IPS-NIHi11 (cell line): Measurements from ENCODE around the gene PRDM16.

Experiments used
- DNase-seq: peaks from one replicate; pipeline ENCODE4 v3.0.0; 2012; ENCODE audit warnings: mixed read lengths, low spot score

The PRDM16 gene

GRCh38 chr1:3356827-3357460 is 287.9 kb downstream of the PRDM16 start:
- DNase-seq, result peak; percentile 59

DNA sequence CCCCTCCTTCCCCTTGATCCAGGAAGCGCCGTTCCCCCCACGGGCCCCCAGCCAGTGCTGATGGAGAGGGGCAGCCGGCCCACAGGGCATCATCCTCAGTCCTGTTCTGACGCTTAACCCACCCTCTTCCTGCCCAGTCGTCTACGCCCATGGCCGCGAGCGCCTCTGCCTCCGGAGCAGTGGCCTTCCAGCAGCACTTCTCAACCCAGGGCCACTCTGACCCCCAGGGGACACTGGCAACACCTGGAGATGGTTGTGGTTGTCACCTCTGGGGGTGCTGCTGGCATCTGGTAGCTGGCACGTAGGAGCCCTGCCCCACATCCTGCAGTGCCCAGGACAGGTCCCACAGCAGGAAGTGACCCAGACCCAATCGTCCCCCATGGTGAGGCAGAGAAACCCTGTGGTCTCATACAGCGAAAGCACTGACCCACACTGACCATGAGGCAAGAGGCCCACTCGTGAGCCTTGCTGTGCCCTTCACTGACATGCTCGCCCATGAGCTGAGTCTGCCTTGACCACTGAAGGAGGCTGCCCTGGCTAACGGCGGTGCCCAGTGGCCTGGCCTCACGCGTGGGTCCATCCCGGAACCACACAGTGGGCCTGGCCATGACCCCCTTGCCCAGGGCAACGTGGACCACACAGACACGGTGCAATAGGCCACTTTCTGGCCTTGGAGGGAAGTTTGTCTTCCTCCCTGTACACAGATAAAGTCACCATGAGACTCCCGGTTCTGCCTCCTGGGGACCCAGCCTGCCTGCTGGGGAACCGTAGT is 288.7 kb downstream of the PRDM16 start:
- no peak for DNase-seq

DNA sequence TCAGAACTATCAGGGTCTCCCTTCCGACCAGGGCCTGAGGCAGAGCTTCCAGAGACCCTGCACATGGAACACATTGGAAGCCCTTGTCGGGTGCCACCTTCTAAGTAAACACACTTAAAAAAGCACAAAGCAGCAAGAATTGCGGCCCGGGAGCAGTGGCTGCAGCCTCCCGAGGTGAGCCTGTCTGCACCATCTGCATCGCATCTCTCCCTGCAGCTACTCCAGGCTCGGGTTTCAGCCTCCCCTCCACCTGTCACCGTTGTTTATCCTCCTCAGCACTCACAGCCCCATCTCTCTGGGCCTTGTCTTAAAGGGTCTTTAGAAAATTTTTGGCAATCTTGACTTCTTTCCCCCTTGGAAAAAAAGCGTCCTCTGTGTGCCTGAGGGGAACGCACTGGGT is 290.3 kb downstream of the PRDM16 start:
- no peak for DNase-seq

GRCh38 chr1:3359756-3360440 is 290.9 kb downstream of the PRDM16 start:
- DNase-seq, result no peak

- no peak for DNase-seq
Measured at GRCh38 chr1:3360646-3361257, 291.7 kb downstream of the PRDM16 start.

- peak; percentile 52 for DNase-seq
Measured at GRCh38 chr1:3363023-3363422, 294.0 kb downstream of the PRDM16 start.

- DNase-seq, result no peak
Measured at GRCh38 chr1:3363756-3364155, 294.8 kb downstream of the PRDM16 start.

DNA sequence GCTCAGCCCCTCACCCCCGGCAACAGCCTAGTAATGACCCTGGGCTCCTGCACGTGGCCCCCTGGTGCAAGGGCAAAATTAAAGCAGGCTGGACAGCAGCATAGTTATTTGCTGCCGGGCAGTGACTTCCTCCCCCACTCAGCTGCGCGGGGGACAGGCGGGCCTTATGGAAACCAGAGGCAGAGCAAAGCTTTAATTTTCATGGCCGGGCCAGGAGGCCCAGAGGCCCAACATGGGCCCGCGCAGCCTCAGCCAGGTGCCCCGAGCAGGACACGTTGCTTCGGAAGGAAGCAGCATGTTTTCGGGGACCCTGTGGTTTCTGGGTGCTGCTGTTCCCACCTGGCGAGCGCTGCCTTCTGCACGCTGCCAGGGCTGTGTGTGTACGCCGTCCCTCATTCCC is 295.5 kb downstream of the PRDM16 start:
- DNase-seq, result no peak

GRCh38 chr1:3364983-3365382 is 296.0 kb downstream of the PRDM16 start:
- no peak for DNase-seq

DNA sequence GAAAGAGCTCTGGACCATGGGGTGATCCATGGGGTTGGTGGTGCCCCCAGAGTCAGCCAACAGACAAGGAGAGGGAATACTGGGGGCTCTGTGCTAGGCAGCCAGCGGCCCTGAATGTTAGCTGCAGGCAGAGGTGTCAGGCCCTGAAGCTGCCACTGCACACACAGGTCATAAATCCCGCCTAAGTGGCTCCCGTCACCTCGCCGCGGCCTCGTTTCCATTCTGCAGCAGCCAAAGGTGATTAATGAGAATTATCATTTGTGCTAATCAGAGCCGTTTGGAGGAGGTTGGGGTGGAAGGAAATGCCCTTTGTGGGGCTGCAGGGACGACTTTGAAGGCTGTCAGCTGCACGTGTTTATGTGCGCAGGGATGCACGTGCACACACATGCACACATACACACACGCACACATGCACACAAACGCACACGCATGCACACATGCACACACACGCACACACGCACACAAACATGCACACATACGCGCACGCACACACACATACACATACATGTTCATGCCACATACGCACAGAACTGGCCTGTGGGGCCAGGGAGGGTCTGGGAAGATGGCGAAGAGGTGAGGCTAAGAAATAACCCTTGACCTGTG is 296.6 kb downstream of the PRDM16 start:
- DNase-seq, result no peak

DNA sequence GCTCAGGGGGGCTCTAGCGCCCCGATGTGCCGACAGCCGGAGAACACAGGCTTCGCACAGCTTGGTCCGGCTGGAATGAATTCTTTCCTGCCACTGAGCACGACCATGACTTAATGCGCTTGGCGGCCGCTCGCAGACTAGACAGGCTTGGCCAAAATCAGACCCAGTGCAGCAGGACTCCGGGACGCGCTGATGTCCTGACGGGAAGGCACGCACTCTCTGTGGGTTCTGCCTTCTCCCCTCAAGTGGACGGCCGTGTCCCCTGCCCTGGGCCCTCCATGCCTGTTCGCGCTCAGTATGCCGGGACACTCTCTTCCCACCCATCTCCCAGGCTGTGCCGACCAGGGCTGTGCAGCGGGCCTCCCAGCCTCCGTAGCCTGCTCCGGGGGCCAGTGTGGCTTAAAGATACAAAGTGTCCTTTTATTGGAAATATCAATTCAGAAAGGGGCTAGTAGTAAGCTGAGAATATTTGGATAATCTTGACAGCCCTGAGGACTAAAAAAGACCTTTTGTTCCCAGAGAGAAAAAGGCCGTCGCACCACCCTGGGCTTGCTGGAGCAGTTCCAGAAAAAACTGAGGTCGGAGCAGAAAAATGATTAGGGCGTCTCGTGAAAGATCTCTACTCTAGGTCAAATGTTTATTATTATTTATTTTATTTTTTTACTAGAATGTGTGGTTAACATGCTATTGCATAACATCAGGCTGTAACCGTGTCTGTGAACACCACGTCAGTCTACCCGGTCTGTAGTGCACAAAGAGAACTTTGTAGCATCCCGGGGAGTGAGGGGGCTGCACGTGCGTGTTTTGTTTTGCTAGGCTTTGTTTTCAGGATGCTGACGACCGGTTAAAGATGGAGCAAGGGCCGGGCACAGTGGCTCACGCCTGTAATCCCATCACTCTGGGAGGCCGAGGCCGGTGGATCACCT is 297.4 kb downstream of the PRDM16 start:
- DNase-seq, result no peak

DNA sequence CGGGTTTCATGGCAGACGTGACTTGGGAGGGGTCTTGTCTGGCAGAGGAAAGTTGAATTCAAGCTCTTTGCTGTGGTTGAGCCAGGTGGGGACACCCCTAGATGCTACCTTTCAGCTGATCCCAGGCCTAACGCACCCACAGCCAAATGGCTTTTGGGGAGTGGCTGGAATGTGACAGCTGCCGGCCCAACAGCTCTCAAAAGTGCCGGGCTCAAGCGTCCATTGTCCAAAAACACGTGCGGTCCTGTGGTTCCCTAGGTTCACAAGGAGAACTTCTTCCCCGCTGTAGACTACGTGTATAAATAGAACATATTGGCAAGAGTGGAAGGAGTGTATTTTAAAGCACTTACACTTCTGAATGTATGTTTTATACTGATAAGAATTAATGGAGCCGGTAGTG is 298.4 kb downstream of the PRDM16 start:
- DNase-seq, result no peak

GRCh38 chr1:3368059-3368458 is 299.1 kb downstream of the PRDM16 start:
- DNase-seq, result no peak

DNA sequence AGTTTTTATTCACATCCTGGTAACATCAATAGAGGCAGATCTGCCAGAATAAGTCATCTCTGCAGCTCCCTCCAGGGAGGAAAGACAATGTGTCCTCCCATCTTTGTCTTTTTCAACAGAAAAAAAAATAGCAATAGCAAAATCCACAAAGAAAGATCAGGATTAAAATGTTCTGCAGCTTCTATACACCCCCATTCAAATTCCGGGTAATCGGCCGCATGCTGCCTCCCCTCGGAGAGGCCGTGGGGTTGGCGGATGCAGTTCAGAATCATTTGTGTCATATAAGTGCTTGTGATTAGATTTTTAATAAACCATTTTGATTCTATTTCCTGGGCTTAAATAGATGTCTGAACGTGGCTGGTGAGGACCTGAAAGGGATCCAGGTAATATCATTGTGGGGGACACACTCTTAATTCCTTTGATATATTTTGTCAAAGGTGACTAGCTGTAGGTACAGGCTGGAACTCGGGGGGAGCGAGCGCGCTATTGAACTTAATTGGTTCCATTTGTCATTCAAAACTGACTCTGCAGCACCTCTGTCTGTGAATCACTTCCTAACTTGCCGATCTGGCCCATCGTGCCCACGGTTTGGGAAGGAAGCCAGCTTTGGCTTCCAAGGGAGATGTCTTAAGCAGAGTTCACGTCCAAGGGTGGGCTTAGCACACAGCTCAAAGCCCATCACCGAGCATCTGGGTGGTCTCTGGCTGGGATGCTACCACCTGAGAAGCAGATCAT is 299.9 kb downstream of the PRDM16 start:
- no peak for DNase-seq

DNA sequence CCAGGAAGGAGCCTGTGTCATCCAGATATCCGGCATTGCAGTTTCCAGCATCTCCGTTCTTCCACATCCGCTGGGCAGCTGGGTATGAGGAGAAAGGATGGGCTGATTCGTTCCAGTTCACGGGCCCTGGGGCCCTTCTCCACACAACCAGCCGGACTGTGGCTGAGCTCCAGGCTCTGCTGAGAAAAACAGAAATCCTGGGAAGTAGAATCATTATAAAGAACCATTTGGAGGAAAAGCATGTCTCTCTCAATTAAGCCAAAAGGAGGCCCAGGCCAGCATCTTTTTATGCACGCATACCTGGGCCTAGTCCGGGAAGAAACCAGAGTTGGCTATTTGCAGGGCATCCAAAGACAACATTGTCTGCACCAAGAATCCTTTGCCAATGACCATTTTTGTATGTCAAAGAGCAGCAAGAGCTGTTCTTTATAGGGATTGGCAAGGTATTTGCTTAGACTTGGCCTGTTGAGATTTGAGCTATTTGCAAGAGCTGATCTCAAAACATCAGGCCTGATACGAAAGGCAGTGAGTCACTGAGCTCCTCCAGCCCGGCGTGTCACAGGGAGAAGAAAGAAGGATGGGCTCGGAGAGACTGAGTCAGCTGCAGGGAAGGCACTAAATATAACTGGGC is 300.6 kb downstream of the PRDM16 start:
- DNase-seq, result no peak

DNA sequence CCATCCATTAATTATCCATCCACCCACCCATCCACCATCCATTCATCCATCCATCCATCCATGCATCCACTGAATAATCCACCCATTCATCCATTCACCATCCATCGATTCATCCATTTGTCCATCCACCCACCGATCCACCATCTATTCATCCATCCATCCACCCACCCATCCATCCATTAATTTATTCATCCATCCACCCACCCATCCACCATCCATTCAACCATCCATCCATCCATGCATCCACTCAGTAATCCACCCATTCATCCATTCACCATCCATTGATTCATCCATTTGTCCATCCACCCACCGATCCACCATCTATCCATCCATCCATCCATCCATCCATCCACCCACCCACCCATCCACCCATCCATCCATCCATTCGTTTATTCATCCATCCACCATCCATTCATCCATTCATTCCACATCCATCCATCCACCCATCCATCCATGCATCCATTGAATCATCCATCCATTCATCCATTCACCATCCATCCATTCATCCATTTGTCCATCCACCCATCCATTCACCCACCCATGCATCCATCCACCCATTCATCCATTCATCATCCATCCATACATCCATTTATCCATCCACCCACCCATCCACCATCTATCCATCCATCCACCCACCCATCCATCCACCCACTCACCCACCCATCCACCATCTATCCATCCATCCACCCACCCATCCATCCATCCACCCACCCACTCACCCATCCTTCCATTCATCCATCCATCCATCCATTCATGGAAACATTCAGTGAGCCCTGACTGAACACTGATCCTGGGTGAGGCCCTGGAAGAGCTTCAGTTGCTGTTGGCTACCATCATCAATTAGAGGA is 302.1 kb downstream of the PRDM16 start:
- DNase-seq, result no peak

DNA sequence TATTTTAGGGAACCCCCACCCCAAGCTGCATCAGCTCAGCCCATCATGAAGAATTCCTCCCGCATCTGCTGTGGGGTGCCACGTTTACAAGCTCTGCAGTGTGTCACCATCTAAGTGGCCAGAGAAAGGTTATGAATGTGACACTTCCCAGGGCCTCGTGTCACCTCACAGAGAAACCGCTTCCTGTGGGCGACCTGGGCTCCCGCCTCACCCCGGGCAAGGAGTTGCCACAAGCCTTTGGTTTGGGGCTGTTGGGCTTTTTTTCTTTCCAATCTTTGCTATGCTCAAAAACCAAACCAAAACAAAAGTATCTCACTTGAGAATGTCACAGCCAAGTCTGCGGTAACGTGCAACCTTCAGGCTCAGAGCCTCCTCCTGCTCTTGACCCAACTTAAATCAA is 303.3 kb downstream of the PRDM16 start:
- no peak for DNase-seq

- DNase-seq, result no peak
Measured at GRCh38 chr1:3373175-3373574, 304.2 kb downstream of the PRDM16 start.
